ENCODE data around the gene HEXD.

- TF ChIP-seq, protein P1, sequence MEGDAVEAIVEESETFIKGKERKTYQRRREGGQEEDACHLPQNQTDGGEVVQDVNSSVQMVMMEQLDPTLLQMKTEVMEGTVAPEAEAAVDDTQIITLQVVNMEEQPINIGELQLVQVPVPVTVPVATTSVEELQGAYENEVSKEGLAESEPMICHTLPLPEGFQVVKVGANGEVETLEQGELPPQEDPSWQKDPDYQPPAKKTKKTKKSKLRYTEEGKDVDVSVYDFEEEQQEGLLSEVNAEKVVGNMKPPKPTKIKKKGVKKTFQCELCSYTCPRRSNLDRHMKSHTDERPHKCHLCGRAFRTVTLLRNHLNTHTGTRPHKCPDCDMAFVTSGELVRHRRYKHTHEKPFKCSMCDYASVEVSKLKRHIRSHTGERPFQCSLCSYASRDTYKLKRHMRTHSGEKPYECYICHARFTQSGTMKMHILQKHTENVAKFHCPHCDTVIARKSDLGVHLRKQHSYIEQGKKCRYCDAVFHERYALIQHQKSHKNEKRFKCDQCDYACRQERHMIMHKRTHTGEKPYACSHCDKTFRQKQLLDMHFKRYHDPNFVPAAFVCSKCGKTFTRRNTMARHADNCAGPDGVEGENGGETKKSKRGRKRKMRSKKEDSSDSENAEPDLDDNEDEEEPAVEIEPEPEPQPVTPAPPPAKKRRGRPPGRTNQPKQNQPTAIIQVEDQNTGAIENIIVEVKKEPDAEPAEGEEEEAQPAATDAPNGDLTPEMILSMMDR (IDR thresholded peaks at IDR 0.05): no peak
- no peak for TF ChIP-seq EP300 (IDR thresholded peaks at IDR 0.05)
- TF ChIP-seq POLR2A (IDR thresholded peaks at IDR 0.05; ENCODE audit: low read depth): no peak
- TF ChIP-seq POLR2AphosphoS5 (IDR thresholded peaks at IDR 0.05): no peak
Measured at GRCh38 chr17:82386881-82387704, 31.1 kb upstream of the HEXD start.

Measured in esophagus muscularis mucosa (tissue), 4 donors.